Heart left ventricle (tissue), 13 donors: ENCODE measurements around the gene LARP4B.

ENCODE experiments used
- POLR2A ChIP-seq, 2 donors: fragments of 450-650 bp; IDR thresholded peaks; one replicate each; pipeline ENCODE4 v1.6.1; 2017; ENCODE audit warnings: antibody characterized with exemption in 2 of 2, mild to moderate bottlenecking in 2 of 2, moderate library complexity in 2 of 2
- TF ChIP-seq, protein P1 (sequence below), 12 donors: fragments of 200-600 bp; sonication (generic) in 4 of 12; IDR thresholded peaks; one replicate each; pipeline versions ENCODE4 v1.5.0 to v1.8.0; 2018 to 2022; ENCODE audit warnings: antibody characterized with exemption in 12 of 12, mild to moderate bottlenecking in 5 of 12
- donor health status: ischemic (EF 13 %, LVEDD 7.1; RV severe dilation, severe dysfunction).
- donor health status: DM: no; HTN: yes; CAD: no.
- donor health status: DM: no; HTN: no; CAD: no.
- donor health status: ischemic (EF 25% LVEDD 6.9; RV normal size, moderate dysfunction).
- donor health status: ischemic (EF 25% LVEDD 5.7; RV mildly dilated, moderate dysfunction).
- donor health status: ischemic (EF 35%, LVEDD 5.7; RV mildly dilated, moderate dysfunction).
- donor health status: nonischemic (EF 11% LVEDD 7.7; RV severe dilation, severe dysfunction).
- donor health status: DM: yes; HTN: yes; CAD: no.
- donor health status: PGD.
- donor health status: ischemic (EF 29% LVEDD 5.4; RV normal size, mild dysfunction).
- donor health status: nonischemic (EF 23%, LVEDD 6.1; RV moderate dilation, normal function).

GRCh38 chr10:898141-898540 lies 33.4 kb downstream of the LARP4B start:
- TF ChIP-seq, protein P1, sequence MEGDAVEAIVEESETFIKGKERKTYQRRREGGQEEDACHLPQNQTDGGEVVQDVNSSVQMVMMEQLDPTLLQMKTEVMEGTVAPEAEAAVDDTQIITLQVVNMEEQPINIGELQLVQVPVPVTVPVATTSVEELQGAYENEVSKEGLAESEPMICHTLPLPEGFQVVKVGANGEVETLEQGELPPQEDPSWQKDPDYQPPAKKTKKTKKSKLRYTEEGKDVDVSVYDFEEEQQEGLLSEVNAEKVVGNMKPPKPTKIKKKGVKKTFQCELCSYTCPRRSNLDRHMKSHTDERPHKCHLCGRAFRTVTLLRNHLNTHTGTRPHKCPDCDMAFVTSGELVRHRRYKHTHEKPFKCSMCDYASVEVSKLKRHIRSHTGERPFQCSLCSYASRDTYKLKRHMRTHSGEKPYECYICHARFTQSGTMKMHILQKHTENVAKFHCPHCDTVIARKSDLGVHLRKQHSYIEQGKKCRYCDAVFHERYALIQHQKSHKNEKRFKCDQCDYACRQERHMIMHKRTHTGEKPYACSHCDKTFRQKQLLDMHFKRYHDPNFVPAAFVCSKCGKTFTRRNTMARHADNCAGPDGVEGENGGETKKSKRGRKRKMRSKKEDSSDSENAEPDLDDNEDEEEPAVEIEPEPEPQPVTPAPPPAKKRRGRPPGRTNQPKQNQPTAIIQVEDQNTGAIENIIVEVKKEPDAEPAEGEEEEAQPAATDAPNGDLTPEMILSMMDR (IDR thresholded peaks at IDR 0.05): no peak
- no peak for TF ChIP-seq POLR2A (IDR thresholded peaks at IDR 0.05)
